ENCODE measurements around the gene NAV2. TPM values are rescaled to one million over a fixed set of nuclear protein-coding genes. Genes with fewer than 3 reads are reported as not detected.

NAV2 gene
- total RNA-seq, 1 donor from 2014 or later, result 10.3 TPM

- no peaks in the 10 kb centered on the region for H3K36me3 Mint-ChIP-seq (ENCODE audit: low read depth)
- ChIA-PET POLR2A (no interaction called here), CTCF (no interaction called here)
- H3K4me1 Mint-ChIP-seq, result no peaks in the 10 kb centered on the region
- peaks cover 2% of the 10 kb centered on the region for H3K27me3 Mint-ChIP-seq
- no peak for ATAC-seq (ENCODE audit: low read depth)
- H3K4me3 Mint-ChIP-seq, result no peak overlapping the region
- no peak for TF ChIP-seq CTCF (IDR thresholded peaks at IDR 0.05)
- DNase-seq, result no peak
- no peaks in the 10 kb centered on the region for H3K9me3 Mint-ChIP-seq
- no peak overlapping the region for H3K27ac Mint-ChIP-seq
- intact Hi-C loops (cut with micrococcal nuclease), result no loop called here
Observed at GRCh38 chr11:19756675-19757475, 44.2 kb downstream of the NAV2 start.

DNA sequence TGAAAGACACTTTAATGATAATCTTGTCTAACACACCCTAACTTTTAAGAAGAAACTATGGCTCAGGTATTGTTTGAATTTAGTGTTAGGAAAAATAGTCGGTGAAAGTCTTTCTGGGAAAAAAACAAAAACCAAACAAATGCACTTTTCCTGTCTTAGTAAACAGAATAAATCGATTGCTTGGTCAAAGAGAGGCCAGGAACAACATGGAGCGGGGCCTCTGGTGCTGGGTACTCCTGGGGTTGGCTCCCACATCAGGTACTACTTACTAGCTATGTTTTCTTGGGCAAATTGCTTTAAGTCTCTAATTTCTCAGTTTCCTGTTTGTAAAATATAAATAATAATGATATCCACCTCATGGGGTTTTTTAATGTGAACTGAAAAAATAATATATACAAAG, 46.8 kb downstream of the NAV2 start:
- Mint-ChIP-seq H3K9me3 (no peaks in the 10 kb centered on the region), H3K27ac (no peak overlapping the region), H3K4me1 (no peaks in the 10 kb centered on the region), H3K4me3 (no peak overlapping the region), H3K27me3 (peaks cover 9% of the 10 kb centered on the region), H3K36me3 (ENCODE audit: low read depth) (no peaks in the 10 kb centered on the region)
- POLR2A ChIA-PET, result no interaction called here
- TF ChIP-seq CTCF (IDR thresholded peaks at IDR 0.05), result no peak
- ATAC-seq (ENCODE audit: low read depth) (no peak), DNase-seq (no peak)
- CTCF ChIA-PET, result no interaction called here
- intact Hi-C loops (cut with micrococcal nuclease), result no loop called here

DNA sequence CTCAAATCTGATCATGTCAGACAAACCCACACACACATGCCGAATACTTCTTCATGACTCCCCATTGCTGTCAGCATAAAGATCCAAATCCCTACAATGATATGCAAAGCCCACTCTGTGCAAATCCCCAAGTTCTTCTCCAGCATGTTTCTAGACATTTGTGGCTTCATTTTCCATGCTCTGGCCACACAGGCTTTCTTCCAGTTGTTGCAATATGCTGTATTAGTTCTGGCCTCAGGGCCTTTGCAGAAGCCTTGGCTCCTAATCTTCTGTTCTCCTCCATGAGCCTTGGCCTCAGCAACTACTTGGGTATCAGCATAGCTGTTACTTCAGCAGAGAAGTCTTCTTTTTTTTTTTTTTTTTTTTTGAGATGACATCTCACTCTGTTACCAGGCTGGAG, 49.6 kb downstream of the NAV2 start:
- intact Hi-C loops (cut with micrococcal nuclease), result no loop called here
- no peak for DNase-seq
- Mint-ChIP-seq H3K27ac (no peak overlapping the region), H3K27me3 (peaks cover 17% of the 10 kb centered on the region), H3K4me3 (no peak overlapping the region), H3K4me1 (no peaks in the 10 kb centered on the region), H3K9me3 (no peaks in the 10 kb centered on the region), H3K36me3 (ENCODE audit: low read depth) (no peaks in the 10 kb centered on the region)
- ChIA-PET POLR2A (no interaction called here), CTCF (no interaction called here)
- TF ChIP-seq CTCF (IDR thresholded peaks at IDR 0.05), result no peak
- ATAC-seq (ENCODE audit: low read depth), result no peak

GRCh38 chr11:19763330-19763729, 50.7 kb downstream of the NAV2 start:
- H3K9me3 Mint-ChIP-seq, result no peaks in the 10 kb centered on the region
- no peak overlapping the region for H3K4me3 Mint-ChIP-seq
- DNase-seq (no peak), ATAC-seq (ENCODE audit: low read depth) (no peak)
- intact Hi-C loops (cut with micrococcal nuclease), result no loop called here
- no peak for TF ChIP-seq CTCF (IDR thresholded peaks at IDR 0.05)
- peaks cover 19% of the 10 kb centered on the region for H3K27me3 Mint-ChIP-seq
- CTCF ChIA-PET, result no interaction called here
- no peaks in the 10 kb centered on the region for H3K4me1 Mint-ChIP-seq
- H3K27ac Mint-ChIP-seq, result no peak overlapping the region
- POLR2A ChIA-PET, result no interaction called here
- no peaks in the 10 kb centered on the region for H3K36me3 Mint-ChIP-seq (ENCODE audit: low read depth)

DNA sequence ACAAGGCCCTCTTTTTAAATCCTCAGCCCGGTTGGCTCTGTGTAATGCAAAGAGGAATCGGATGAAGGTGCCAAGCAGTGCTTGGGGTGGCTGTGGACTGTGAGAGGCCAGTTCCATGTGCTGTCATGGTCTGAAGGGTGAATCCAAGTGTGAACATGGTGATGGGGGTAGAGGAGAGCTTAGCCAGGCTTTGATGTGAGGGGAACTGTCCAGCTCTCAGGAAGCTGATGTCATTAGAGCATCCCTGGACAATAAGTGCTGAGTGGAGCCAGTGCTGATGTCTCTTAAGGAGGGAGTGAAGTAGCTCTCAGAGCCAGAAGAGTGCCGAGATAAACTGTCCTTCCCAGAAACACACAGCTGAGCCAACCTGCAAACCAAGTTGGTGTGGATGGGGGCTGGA, 53.6 kb downstream of the NAV2 start:
- TF ChIP-seq CTCF (IDR thresholded peaks at IDR 0.05), result no peak
- H3K36me3 Mint-ChIP-seq (ENCODE audit: low read depth), result no peaks in the 10 kb centered on the region
- CTCF ChIA-PET, result no interaction called here
- peaks cover 22% of the 10 kb centered on the region for H3K27me3 Mint-ChIP-seq
- DNase-seq, result no peak
- no peak for ATAC-seq (ENCODE audit: low read depth)
- no peak overlapping the region for H3K27ac Mint-ChIP-seq
- no peaks in the 10 kb centered on the region for H3K9me3 Mint-ChIP-seq
- no peak overlapping the region for H3K4me3 Mint-ChIP-seq
- intact Hi-C loops (cut with micrococcal nuclease), result no loop called here
- POLR2A ChIA-PET, result no interaction called here
- H3K4me1 Mint-ChIP-seq, result no peaks in the 10 kb centered on the region

Data from activated B cell treated with CpG ODN at 0.5 μM for 24 hours (primary cell).